ENCODE results near the gene COX6A2.

Gene COX6A2

GRCh38 chr16:31428279-31428597, at the start of gene COX6A2:
TSS of gene COX6A2 (minus strand) at chr16:31428360. CDS start at chr16:31428325, 35 bp downstream.
- Histone ChIP-seq H3K9ac (ENCODE audit: low read length) (no peak within 1 kb of the TSS), H3K4me3 (ENCODE audit: low read length) (no peak within 1 kb of the TSS), H3K4me1 (ENCODE audit: control insufficient read depth, insufficient read depth, low read length) (peaks cover 3% of the 10 kb centered on the region), H3K9me3 (ENCODE audit: control insufficient read depth, low read length) (no peaks in the 10 kb centered on the region), H3K27me3 (ENCODE audit: control insufficient read depth, insufficient read depth, low read length) (peaks cover 4% of the 10 kb centered on the region), H3K36me3 (ENCODE audit: control insufficient read depth, insufficient read depth, low read length) (no peaks in the 10 kb centered on the region)

- no peaks in the 10 kb centered on the region for H3K36me3 ChIP-seq (ENCODE audit: control insufficient read depth, insufficient read depth, low read length)
- H3K4me3 ChIP-seq (ENCODE audit: low read length), result peak overlapping the region; percentile 51
- peak overlapping the region; percentile 9 for H3K9ac ChIP-seq (ENCODE audit: low read length)
- H3K27me3 ChIP-seq (ENCODE audit: control insufficient read depth, insufficient read depth, low read length), result no peaks in the 10 kb centered on the region
- peaks cover 17% of the 10 kb centered on the region for H3K4me1 ChIP-seq (ENCODE audit: control insufficient read depth, insufficient read depth, low read length)
- H3K9me3 ChIP-seq (ENCODE audit: control insufficient read depth, low read length), result no peaks in the 10 kb centered on the region
These were observed 49.4 kb upstream of the COX6A2 start for GRCh38 chr16:31477220-31478216.

GRCh38 chr16:31476303-31477219, 48.4 kb upstream of the COX6A2 start:
- H3K9me3 ChIP-seq (ENCODE audit: control insufficient read depth, low read length), result no peaks in the 10 kb centered on the region
- H3K4me3 ChIP-seq (ENCODE audit: low read length), result peak overlapping the region; percentile 66
- H3K27me3 ChIP-seq (ENCODE audit: control insufficient read depth, insufficient read depth, low read length), result no peaks in the 10 kb centered on the region
- no peaks in the 10 kb centered on the region for H3K36me3 ChIP-seq (ENCODE audit: control insufficient read depth, insufficient read depth, low read length)
- H3K4me1 ChIP-seq (ENCODE audit: control insufficient read depth, insufficient read depth, low read length), result peaks cover 22% of the 10 kb centered on the region
- H3K9ac ChIP-seq (ENCODE audit: low read length), result peak overlapping the region; percentile 68

GRCh38 chr16:31475946-31476302, 47.8 kb upstream of the COX6A2 start:
- peak overlapping the region; percentile 68 for H3K9ac ChIP-seq (ENCODE audit: low read length)
- no peaks in the 10 kb centered on the region for H3K27me3 ChIP-seq (ENCODE audit: control insufficient read depth, insufficient read depth, low read length)
- peak overlapping the region; percentile 66 for H3K4me3 ChIP-seq (ENCODE audit: low read length)
- no peaks in the 10 kb centered on the region for H3K36me3 ChIP-seq (ENCODE audit: control insufficient read depth, insufficient read depth, low read length)
- no peaks in the 10 kb centered on the region for H3K9me3 ChIP-seq (ENCODE audit: control insufficient read depth, low read length)
- peaks cover 28% of the 10 kb centered on the region for H3K4me1 ChIP-seq (ENCODE audit: control insufficient read depth, insufficient read depth, low read length)

GRCh38 chr16:31474773-31475738, 46.9 kb upstream of the COX6A2 start:
- Histone ChIP-seq H3K27me3 (ENCODE audit: control insufficient read depth, insufficient read depth, low read length) (no peaks in the 10 kb centered on the region), H3K9ac (ENCODE audit: low read length) (no peak overlapping the region), H3K4me1 (ENCODE audit: control insufficient read depth, insufficient read depth, low read length) (peaks cover 28% of the 10 kb centered on the region), H3K9me3 (ENCODE audit: control insufficient read depth, low read length) (no peaks in the 10 kb centered on the region), H3K36me3 (ENCODE audit: control insufficient read depth, insufficient read depth, low read length) (no peaks in the 10 kb centered on the region), H3K4me3 (ENCODE audit: low read length) (no peak overlapping the region)

- Histone ChIP-seq H3K9me3 (ENCODE audit: control insufficient read depth, low read length) (no peaks in the 10 kb centered on the region), H3K9ac (ENCODE audit: low read length) (no peak overlapping the region), H3K36me3 (ENCODE audit: control insufficient read depth, insufficient read depth, low read length) (no peaks in the 10 kb centered on the region), H3K4me3 (ENCODE audit: low read length) (no peak overlapping the region), H3K27me3 (ENCODE audit: control insufficient read depth, insufficient read depth, low read length) (no peaks in the 10 kb centered on the region), H3K4me1 (ENCODE audit: control insufficient read depth, insufficient read depth, low read length) (peaks cover 28% of the 10 kb centered on the region)
These were observed 46.1 kb upstream of the COX6A2 start for GRCh38 chr16:31474173-31474714.

GRCh38 chr16:31473264-31473984, 45.3 kb upstream of the COX6A2 start:
- peaks cover 28% of the 10 kb centered on the region for H3K4me1 ChIP-seq (ENCODE audit: control insufficient read depth, insufficient read depth, low read length)
- H3K27me3 ChIP-seq (ENCODE audit: control insufficient read depth, insufficient read depth, low read length), result no peaks in the 10 kb centered on the region
- no peak overlapping the region for H3K9ac ChIP-seq (ENCODE audit: low read length)
- no peak overlapping the region for H3K4me3 ChIP-seq (ENCODE audit: low read length)
- no peaks in the 10 kb centered on the region for H3K9me3 ChIP-seq (ENCODE audit: control insufficient read depth, low read length)
- no peaks in the 10 kb centered on the region for H3K36me3 ChIP-seq (ENCODE audit: control insufficient read depth, insufficient read depth, low read length)

GRCh38 chr16:31472709-31473203, 44.6 kb upstream of the COX6A2 start:
- peak overlapping the region; percentile 73 for H3K9ac ChIP-seq (ENCODE audit: low read length)
- no peaks in the 10 kb centered on the region for H3K9me3 ChIP-seq (ENCODE audit: control insufficient read depth, low read length)
- no peaks in the 10 kb centered on the region for H3K36me3 ChIP-seq (ENCODE audit: control insufficient read depth, insufficient read depth, low read length)
- peaks cover 22% of the 10 kb centered on the region for H3K4me1 ChIP-seq (ENCODE audit: control insufficient read depth, insufficient read depth, low read length)
- no peaks in the 10 kb centered on the region for H3K27me3 ChIP-seq (ENCODE audit: control insufficient read depth, insufficient read depth, low read length)
- H3K4me3 ChIP-seq (ENCODE audit: low read length), result no peak overlapping the region

GRCh38 chr16:31471875-31472708, 43.9 kb upstream of the COX6A2 start, which contains the start of gene TGFB1I1:
TSS of gene TGFB1I1 (plus strand) at chr16:31472152. CDS start at chr16:31472189, 37 bp downstream.
- no peaks in the 10 kb centered on the region for H3K27me3 ChIP-seq (ENCODE audit: control insufficient read depth, insufficient read depth, low read length)
- no peaks in the 10 kb centered on the region for H3K36me3 ChIP-seq (ENCODE audit: control insufficient read depth, insufficient read depth, low read length)
- H3K9ac ChIP-seq (ENCODE audit: low read length), result peak within 1 kb of the TSS; percentile 76
- no peaks in the 10 kb centered on the region for H3K9me3 ChIP-seq (ENCODE audit: control insufficient read depth, low read length)
- peaks cover 20% of the 10 kb centered on the region for H3K4me1 ChIP-seq (ENCODE audit: control insufficient read depth, insufficient read depth, low read length)
- H3K4me3 ChIP-seq (ENCODE audit: low read length), result no peak within 1 kb of the TSS

Measured in mucosa of stomach (tissue), 1 donor.